GM23248 (cell line): ENCODE measurements around the gene ACTL8.

Experiments used
- EZH2 ChIP-seq: fragments of 200-600 bp; sonication (generic); IDR thresholded peaks from 2 replicates; pipeline ENCODE4 v1.6.1; 2018; ENCODE audit warnings: antibody characterized with exemption, mild to moderate bottlenecking; ENCODE audit not compliant: insufficient read depth, poor library complexity, severe bottlenecking
- EZH2phosphoT487 ChIP-seq: fragments of 200-600 bp; sonication (generic); IDR thresholded peaks from 2 replicates; pipeline ENCODE4 v1.6.1; 2018; ENCODE audit warnings: antibody characterized with exemption, moderate library complexity, mild to moderate bottlenecking, low read depth; ENCODE audit not compliant: insufficient read depth

DNA sequence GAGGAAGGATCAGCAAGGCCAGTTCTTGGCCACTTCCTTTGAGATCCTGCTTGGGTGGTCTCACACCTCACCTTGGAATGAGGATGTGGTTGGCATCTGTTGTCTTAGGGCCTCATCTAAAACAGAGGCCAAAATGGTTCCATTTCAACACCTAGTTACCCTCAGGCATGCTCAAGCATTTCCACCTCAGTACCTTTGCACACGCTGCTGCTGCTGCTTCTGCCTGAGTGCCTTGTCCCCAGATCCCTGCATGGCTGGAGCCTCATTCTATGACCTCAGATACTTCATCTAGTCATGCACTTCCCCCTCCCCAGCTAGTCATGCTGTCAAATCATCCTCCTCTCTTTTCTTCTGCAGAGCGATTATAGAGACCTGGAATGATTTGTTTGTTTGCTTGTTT is 86.8 kb downstream of the ACTL8 start:
- TF ChIP-seq EZH2phosphoT487 (no peak), EZH2 (no peak)
